Stimulated activated CD4-positive, alpha-beta T cell treated with anti-CD3 and anti-CD28 coated beads, Interleukin-4, amount 100 ng/mL, for 48 hours (primary cell): ENCODE results near the gene HGD.

ENCODE experiments used
- DNase-seq, 2 donors: peaks; one replicate each; pipeline ENCODE4 v3.0.0-alpha.2; 2020; ENCODE audit warnings: low read depth in 2 of 2

HGD gene

GRCh38 chr3:120682095-120682681, at the start of gene HGD:
Gene HGD (minus strand): TSS chr3:120682239. CDS start chr3:120682111, 128 bp downstream.
- no peak for DNase-seq

GRCh38 chr3:120730576-120731542, 48.8 kb upstream of the HGD start:
- no peak for DNase-seq

GRCh38 chr3:120726791-120727190, 44.8 kb upstream of the HGD start:
- DNase-seq = no peak

GRCh38 chr3:120719167-120719834, 37.3 kb upstream of the HGD start:
- peak; percentile 23 for DNase-seq

GRCh38 chr3:120713262-120713661, 31.2 kb upstream of the HGD start:
- DNase-seq = no peak

GRCh38 chr3:120710369-120710768, 28.3 kb upstream of the HGD start:
- DNase-seq = no peak

- no peak for DNase-seq
Measured at GRCh38 chr3:120708408-120708807, 26.4 kb upstream of the HGD start.

- DNase-seq = no peak
Measured at GRCh38 chr3:120706950-120707349, 24.9 kb upstream of the HGD start.

- DNase-seq = no peak
Measured at GRCh38 chr3:120705884-120706582, 24.0 kb upstream of the HGD start.

- DNase-seq = no peak
Measured at GRCh38 chr3:120699333-120699732, 17.3 kb upstream of the HGD start.

- no peak for DNase-seq
Measured at GRCh38 chr3:120693439-120694171, 11.6 kb upstream of the HGD start.

GRCh38 chr3:120689395-120689794, 7.4 kb upstream of the HGD start:
- no peak for DNase-seq

- no peak for DNase-seq
Measured at GRCh38 chr3:120688121-120688520, 6.1 kb upstream of the HGD start.

- DNase-seq = no peak
Measured at GRCh38 chr3:120685411-120685810, 3.4 kb upstream of the HGD start.

GRCh38 chr3:120684896-120685295, 2.9 kb upstream of the HGD start:
- DNase-seq = no peak

GRCh38 chr3:120683671-120684301, 1.7 kb upstream of the HGD start:
- no peak for DNase-seq

GRCh38 chr3:120683213-120683612, 1.2 kb upstream of the HGD start:
- DNase-seq = no peak

- no peak for DNase-seq
Measured at GRCh38 chr3:120681506-120682038, 467 bp downstream of the HGD start.

GRCh38 chr3:120681018-120681417, 1.0 kb downstream of the HGD start:
- DNase-seq = no peak

- no peak for DNase-seq
Measured at GRCh38 chr3:120680193-120680894, 1.7 kb downstream of the HGD start.
